ENCODE measurements around the gene ZNF808.
"Not testable (repeated sequence)": the region's sequence is repeated elsewhere in the genome, so short reads cannot be mapped to it uniquely, and the experiment has no call there.

The ZNF808 gene

GRCh38 chr19:52593441-52593840 is 66.0 kb downstream of the ZNF808 start:
- H3K36me3 ChIP-seq (ENCODE audit: control insufficient read depth in 2 of 2, insufficient read depth in 1 of 2, low read length in 2 of 2), result peaks cover 0 to 25% of the 10 kb centered on the region in 2 experiments; a peak in 1 of 3 replicates
- POLR2A ChIA-PET; H3K9me3 ChIP-seq (ENCODE audit: control insufficient read depth, insufficient read depth, low read depth, low read length); H3K27ac ChIP-seq (ENCODE audit: extremely low read depth, low read depth, low read length); H3K4me1 ChIP-seq (ENCODE audit: control insufficient read depth, insufficient read depth, low read length); H3K4me3 ChIP-seq (ENCODE audit: low read depth, low read length); CTCF ChIA-PET: not testable (repeated sequence)

- H3K27ac ChIP-seq (ENCODE audit: extremely low read depth, low read depth, low read length), result no peak overlapping the region
- ChIA-PET POLR2A (no interaction called here), CTCF (no interaction called here)
- TF ChIP-seq ZNF658 (tag by site-specific recombination; IDR thresholded peaks at IDR 0.05), result no peak
- no peak for TF ChIP-seq ZBTB17 (tag by site-specific recombination; IDR thresholded peaks at IDR 0.05)
- TF ChIP-seq HOXC10 (CRISPR knock-in tag; IDR thresholded peaks at IDR 0.05), result no peak
- TF ChIP-seq ZNF585B (tag by site-specific recombination; IDR thresholded peaks at IDR 0.05), result no peak
- TF ChIP-seq OSR2 (tag by site-specific recombination; IDR thresholded peaks at IDR 0.05), result no peak
- no peak for TF ChIP-seq ZNF701 (tag by site-specific recombination; IDR thresholded peaks at IDR 0.05)
- no peak for TF ChIP-seq ZNF501 (tag by site-specific recombination; IDR thresholded peaks at IDR 0.05)
- no peak for TF ChIP-seq YY1 (tag by site-specific recombination; IDR thresholded peaks at IDR 0.05)
- no peak for TF ChIP-seq PRDM10 (tag by site-specific recombination; IDR thresholded peaks at IDR 0.05)
- no peak for TF ChIP-seq KLF10 (tag by site-specific recombination; IDR thresholded peaks at IDR 0.05)
- no peak for TF ChIP-seq SALL2 (tag by site-specific recombination; IDR thresholded peaks at IDR 0.05; ENCODE audit: borderline replicate concordance)
- TF ChIP-seq ZNF133 (tag by site-specific recombination; IDR thresholded peaks at IDR 0.05), result no peak
- TF ChIP-seq ZNF175 (tag by site-specific recombination; IDR thresholded peaks at IDR 0.05), result no peak
- TF ChIP-seq ZNF626 (tag by site-specific recombination; IDR thresholded peaks at IDR 0.05), result no peak
- TF ChIP-seq ZNF561 (tag by site-specific recombination; IDR thresholded peaks at IDR 0.05; ENCODE audit: borderline replicate concordance), result no peak
- TF ChIP-seq ZNF362 (tag by site-specific recombination; IDR thresholded peaks at IDR 0.05), result no peak
- no peak for TF ChIP-seq CTCF (tag by site-specific recombination; IDR thresholded peaks at IDR 0.05)
- no peaks in the 10 kb centered on the region for H3K9me3 ChIP-seq (ENCODE audit: control insufficient read depth, insufficient read depth, low read depth, low read length)
- no peaks in the 10 kb centered on the region for H3K4me1 ChIP-seq (ENCODE audit: control insufficient read depth, insufficient read depth, low read length)
- no peak overlapping the region for H3K4me3 ChIP-seq (ENCODE audit: low read depth, low read length)
- H3K36me3 ChIP-seq (ENCODE audit: control insufficient read depth in 2 of 2, insufficient read depth in 1 of 2, low read length in 2 of 2), result peaks cover 0 to 13% of the 10 kb centered on the region in 2 experiments; a peak in 1 of 3 replicates
These were observed 71.8 kb downstream of the ZNF808 start for GRCh38 chr19:52599241-52599640.

- Histone ChIP-seq H3K4me1 (ENCODE audit: control insufficient read depth, insufficient read depth, low read length) (no peaks in the 10 kb centered on the region), H3K4me3 (ENCODE audit: low read depth, low read length) (peak overlapping the region; percentile 35), H3K9me3 (ENCODE audit: control insufficient read depth, insufficient read depth, low read depth, low read length) (no peaks in the 10 kb centered on the region), H3K36me3 (ENCODE audit: control insufficient read depth in 2 of 2, insufficient read depth in 1 of 2, low read length in 2 of 2) (peaks cover 0 to 12% of the 10 kb centered on the region in 2 experiments; a peak in 1 of 3 replicates), H3K27ac (ENCODE audit: extremely low read depth, low read depth, low read length) (no peak overlapping the region)
- ChIA-PET POLR2A (no interaction called here), CTCF (no interaction called here)
- TF ChIP-seq ZSCAN23 (tag by site-specific recombination; IDR thresholded peaks at IDR 0.05) (no peak), ZNF48 (tag by site-specific recombination; IDR thresholded peaks at IDR 0.05) (no peak), GLI2 (tag by site-specific recombination; IDR thresholded peaks at IDR 0.05; ENCODE audit: borderline replicate concordance, low read depth) (no peak), ZBTB6 (tag by site-specific recombination; IDR thresholded peaks at IDR 0.05) (no peak), ZBTB44 (tag by site-specific recombination; IDR thresholded peaks at IDR 0.05) (no peak), ZNF830 (tag by site-specific recombination; IDR thresholded peaks at IDR 0.05; ENCODE audit: low read depth) (no peak), ZNF335 (tag by site-specific recombination; conservative IDR thresholded peaks at IDR 0.05) (no peak), GLIS1 (tag by site-specific recombination; IDR thresholded peaks at IDR 0.05) (no peak)
These were observed 73.2 kb downstream of the ZNF808 start for GRCh38 chr19:52600639-52601024.

Measured in HEK293 (cell line).